HCT116 (cell line): ENCODE data around the gene NEDD4L. TPM values are rescaled to one million over a fixed set of nuclear protein-coding genes. Genes with fewer than 3 reads are reported as not detected.

ENCODE experiments used
- ATAC-seq: fragments of 200-7000 bp; cut with Tn5 transposase; 2 replicates; pipeline ENCODE4 v1.9.1; 2020; ENCODE audit warnings: mild to moderate bottlenecking, moderate library complexity
- BruUV-seq: library from RNA; stranded (reverse); fragments of 400-500 nt; replicated peaks from 2 replicates; lab custom pipeline; 2021; lab: Mats Ljungman, UMichigan
- CTCF ChIA-PET: fragments of 300-600 bp; sonication (Branson Sonifier 250); formaldehyde crosslinking; loops from one replicate; lab custom pipeline; 2021; ENCODE audit warnings: antibody characterized with exemption; lab: Charles Lee
- POLR2A ChIA-PET: fragments of 300-600, 350-600 bp; sonication (Branson Sonifier 250); formaldehyde crosslinking; loops from one replicate; lab custom pipeline; 2021; ENCODE audit warnings: antibody characterized with exemption; lab: Charles Lee
- RAD21 ChIA-PET, 2 experiments: fragments of 300-600 bp; sonication (Branson Sonifier 250); formaldehyde crosslinking; loops; one replicate each; lab custom pipeline; 2023; ENCODE audit warnings: low total read pairs in 2 of 2; ENCODE audit not compliant: uncharacterized antibody in 2 of 2, unreplicated experiment in 2 of 2, low non-redundant PET in 1 of 2; lab: Charles Lee
- DNase-seq: peaks from one replicate; pipeline ENCODE4 v3.0.0-alpha.2; 2010; ENCODE audit warnings: low read depth, low spot score
- H2AFZ ChIP-seq: fragments of 200-600 bp; shearing (Covaris generic), sonication (generic); 2 replicates; pipeline ENCODE4 v1.6.1; 2017; ENCODE audit warnings: low read depth, mixed run types, mixed read lengths, antibody characterized with exemption, low read length; ENCODE audit not compliant: poor library complexity, severe bottlenecking
- H3K27ac ChIP-seq: 2 replicates; pipeline ENCODE4 v1.5.1; 2012; ENCODE audit warnings: low read depth, low read length
- H3K27me3 ChIP-seq: fragments of 200-600 bp; sonication (generic); 2 replicates; pipeline ENCODE4 v1.6.1; 2016; ENCODE audit warnings: mixed run types, low read length, mixed read lengths; ENCODE audit not compliant: insufficient read depth
- H3K36me3 ChIP-seq, 2 experiments: fragments of 200-500 bp in 1 of 2; fragments of 200-600 bp in 1 of 2; sonication (Bioruptor generic) in 1 of 2; sonication (generic) in 1 of 2; 2 replicates each; pipeline versions ENCODE4 v1.5.1 to v1.6.1; 2014 to 2016; ENCODE audit warnings: low read length in 2 of 2, inconsistent platforms in 1 of 2, mixed read lengths in 1 of 2, mixed run types in 1 of 2; ENCODE audit not compliant: insufficient read depth in 2 of 2, control insufficient read depth in 1 of 2
- H3K4me1 ChIP-seq, 2 experiments: fragments of 200-600 bp in 1 of 2; sonication (generic) in 1 of 2; 2 replicates each; pipeline versions ENCODE4 v1.5.1 to v1.6.1; 2012 to 2017; ENCODE audit warnings: low read length in 2 of 2, inconsistent platforms in 1 of 2, mild to moderate bottlenecking in 1 of 2, mixed read lengths in 1 of 2, mixed run types in 1 of 2, moderate library complexity in 1 of 2; ENCODE audit not compliant: insufficient read depth in 2 of 2, control insufficient read depth in 1 of 2
- H3K4me2 ChIP-seq: fragments of 200-600 bp; sonication (generic); 2 replicates; pipeline ENCODE4 v1.6.1; 2017; ENCODE audit warnings: mixed run types, low read length, mixed read lengths
- H3K4me3 ChIP-seq, 2 experiments: fragments of 200-600 bp in 1 of 2; sonication (generic) in 1 of 2; replicated peaks in 1 of 2; 2 replicates each; pipeline ENCODE4 v1.5.1; 2011 to 2016; ENCODE audit warnings: low read length in 2 of 2, control low read depth in 1 of 2, low read depth in 1 of 2, mild to moderate bottlenecking in 1 of 2, mixed read lengths in 1 of 2, mixed run types in 1 of 2
- H3K79me2 ChIP-seq: fragments of 200-600 bp; sonication (generic); 2 replicates; pipeline ENCODE4 v1.6.1; 2017; ENCODE audit warnings: mild to moderate bottlenecking, mixed run types, low read length, moderate library complexity, mixed read lengths; ENCODE audit not compliant: insufficient read depth
- H3K9ac ChIP-seq: fragments of 200-600 bp; sonication (generic); 2 replicates; pipeline ENCODE4 v1.6.1; 2016; ENCODE audit warnings: low read length, mixed read lengths
- H3K9me2 ChIP-seq: fragments of 200-600 bp; sonication (generic), shearing (Covaris generic); 2 replicates; pipeline ENCODE4 v1.6.1; 2017; ENCODE audit warnings: mixed run types, mild to moderate bottlenecking, moderate library complexity; ENCODE audit not compliant: insufficient read depth
- H3K9me3 ChIP-seq, 2 experiments: fragments of 200-500 bp in 1 of 2; fragments of 200-600 bp in 1 of 2; sonication (Bioruptor generic) in 1 of 2; sonication (generic) in 1 of 2; 2 replicates each; pipeline ENCODE4 v1.6.1; 2014 to 2017; ENCODE audit warnings: low read length in 2 of 2, mixed read lengths in 2 of 2, inconsistent platforms in 1 of 2, low read depth in 1 of 2, mild to moderate bottlenecking in 1 of 2, mixed run types in 1 of 2, moderate library complexity in 1 of 2; ENCODE audit not compliant: control insufficient read depth in 1 of 2, insufficient read depth in 1 of 2
- H4K20me1 ChIP-seq: fragments of 200-600 bp; sonication (generic), shearing (Covaris generic); 2 replicates; pipeline ENCODE4 v1.6.1; 2017; ENCODE audit warnings: mixed run types, mild to moderate bottlenecking, moderate library complexity; ENCODE audit not compliant: insufficient read depth
- CBX3 ChIP-seq: IDR thresholded peaks from 2 replicates; pipeline ENCODE4 v1.6.1; 2012; ENCODE audit warnings: low read depth
- CEBPB ChIP-seq: IDR thresholded peaks from 2 replicates; pipeline ENCODE4 v1.6.1; 2012; ENCODE audit warnings: low read depth
- EGR1 ChIP-seq: IDR thresholded peaks from 2 replicates; pipeline ENCODE4 v1.6.1; 2012; ENCODE audit warnings: low read depth
- ELF1 ChIP-seq: IDR thresholded peaks from 2 replicates; pipeline ENCODE4 v1.6.1; 2012; ENCODE audit warnings: low read depth, borderline replicate concordance
- EZH2 ChIP-seq: fragments of 200-600 bp; sonication (generic); IDR thresholded peaks from 2 replicates; pipeline ENCODE4 v1.6.1; 2017; ENCODE audit warnings: antibody characterized with exemption, mixed run types
- EZH2phosphoT487 ChIP-seq: fragments of 200-600 bp; IDR thresholded peaks from 2 replicates; pipeline ENCODE4 v1.6.1; 2018; ENCODE audit warnings: antibody characterized with exemption, borderline replicate concordance
- FOSL1 ChIP-seq: IDR thresholded peaks from 2 replicates; pipeline ENCODE4 v1.6.1; 2012; ENCODE audit warnings: low read depth
- JUND ChIP-seq: IDR thresholded peaks from 2 replicates; pipeline ENCODE4 v1.6.1; 2012
- POLR2A ChIP-seq: IDR thresholded peaks from 2 replicates; pipeline ENCODE4 v1.7.0; 2011; ENCODE audit warnings: borderline replicate concordance; ENCODE audit not compliant: insufficient read depth, insufficient read length; ENCODE audit errors: extremely low read depth
- POLR2AphosphoS5 ChIP-seq: IDR thresholded peaks from 2 replicates; pipeline ENCODE4 v1.6.1; 2011; ENCODE audit warnings: mild to moderate bottlenecking, low read depth, low read length, moderate library complexity
- RAD21 ChIP-seq: IDR thresholded peaks from 2 replicates; pipeline ENCODE4 v1.6.1; 2012; ENCODE audit warnings: low read depth, mild to moderate bottlenecking
- SIN3A ChIP-seq: IDR thresholded peaks from 2 replicates; pipeline ENCODE4 v1.6.1; 2012; ENCODE audit warnings: low read depth
- SP1 ChIP-seq: IDR thresholded peaks from 2 replicates; pipeline ENCODE4 v1.6.1; 2012; ENCODE audit warnings: low read depth
- TCF7L2 ChIP-seq: IDR thresholded peaks from 2 replicates; pipeline ENCODE4 v1.7.0; 2011; ENCODE audit warnings: borderline replicate concordance, inconsistent platforms; ENCODE audit not compliant: insufficient read depth, insufficient read length; ENCODE audit errors: extremely low read depth
- YY1 ChIP-seq: IDR thresholded peaks from 2 replicates; pipeline ENCODE4 v1.6.1; 2011; ENCODE audit warnings: low read length, low read depth, moderate library complexity, mild to moderate bottlenecking; ENCODE audit not compliant: insufficient replicate concordance; ENCODE audit errors: extremely low read depth
- ZFX ChIP-seq: fragments of 450-650 bp; IDR thresholded peaks from 2 replicates; pipeline ENCODE4 v1.6.1; 2017
- ZNF274 ChIP-seq: fragments of 200-500 bp; sonication (Bioruptor generic); IDR thresholded peaks from 2 replicates; pipeline ENCODE4 v1.6.1; 2014; ENCODE audit warnings: mild to moderate bottlenecking, low read depth, low read length, inconsistent platforms
- intact Hi-C: fragments of 100-400 bp; cut with micrococcal nuclease; formaldehyde crosslinking; loops from 2 replicates; pipeline ENCODE4 v1.10.0; 2022
- total RNA-seq: library from RNA; stranded (reverse); gene quantifications from one replicate; pipeline ENCODE4 v1.2.1, GENCODE V29; 2021; ENCODE audit not compliant: unreplicated experiment
- TF ChIP-seq, protein P1 (sequence below): IDR thresholded peaks from 2 replicates; pipeline ENCODE4 v1.6.1; 2011; ENCODE audit warnings: mild to moderate bottlenecking, low read length, moderate library complexity; ENCODE audit not compliant: insufficient replicate concordance; ENCODE audit errors: extremely low read depth
- TF ChIP-seq, protein P2 (sequence below), 3 experiments: fragments of 200-600 bp in 1 of 3; sonication (generic) in 1 of 3; IDR thresholded peaks in 2 of 3; conservative IDR thresholded peaks in 1 of 3; 2 replicates each; pipeline ENCODE4 v1.5.1; 2012 to 2017; ENCODE audit warnings: low read depth in 2 of 3, low read length in 2 of 3, antibody characterized with exemption in 1 of 3, borderline replicate concordance in 1 of 3, control low read depth in 1 of 3, mild to moderate bottlenecking in 1 of 3, mixed read lengths in 1 of 3, mixed run types in 1 of 3, moderate library complexity in 1 of 3; ENCODE audit not compliant: insufficient read depth in 1 of 3
- TF ChIP-seq, protein P3 (sequence below): IDR thresholded peaks from 2 replicates; pipeline ENCODE4 v1.6.1; 2012

NEDD4L gene
- total RNA-seq, 1 experiment from 2014 or later = 41.5 TPM

DNA sequence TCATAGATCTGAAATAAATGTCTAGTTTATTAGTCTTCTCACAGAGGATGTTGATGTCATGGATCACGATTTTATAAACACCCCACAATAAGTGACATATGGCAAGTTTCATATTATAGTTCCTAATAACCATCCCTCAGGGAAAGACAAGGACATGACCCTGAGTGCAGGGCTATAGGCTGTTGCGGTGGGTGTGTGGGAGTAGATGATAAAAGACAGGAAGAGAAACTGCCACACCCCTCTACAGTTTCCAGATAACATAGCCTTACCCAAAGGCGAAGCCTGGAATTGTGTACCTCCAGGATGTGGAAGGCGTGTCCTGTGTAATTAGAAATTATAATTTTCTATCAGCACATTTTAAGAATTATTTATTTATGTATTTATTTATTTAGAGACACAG is 2.4 kb upstream of the NEDD4L start:
- DNase-seq = no peak
- POLR2A ChIA-PET = no interaction called here
- H3K27me3 ChIP-seq = no peaks in the 10 kb centered on the region

More for the DNA sequence above, 2.4 kb upstream of the NEDD4L start:
- TF ChIP-seq EZH2phosphoT487 (no peak), ZFX (no peak), RAD21 (no peak), SIN3A (no peak), POLR2A (no peak), SP1 (no peak), CBX3 (no peak), JUND (no peak), EGR1 (no peak), YY1 (no peak), EZH2 (no peak), TCF7L2 (no peak), ZNF274 (no peak), CEBPB (no peak), POLR2AphosphoS5 (no peak), FOSL1 (no peak), ELF1 (no peak)
- TF ChIP-seq, protein P1, sequence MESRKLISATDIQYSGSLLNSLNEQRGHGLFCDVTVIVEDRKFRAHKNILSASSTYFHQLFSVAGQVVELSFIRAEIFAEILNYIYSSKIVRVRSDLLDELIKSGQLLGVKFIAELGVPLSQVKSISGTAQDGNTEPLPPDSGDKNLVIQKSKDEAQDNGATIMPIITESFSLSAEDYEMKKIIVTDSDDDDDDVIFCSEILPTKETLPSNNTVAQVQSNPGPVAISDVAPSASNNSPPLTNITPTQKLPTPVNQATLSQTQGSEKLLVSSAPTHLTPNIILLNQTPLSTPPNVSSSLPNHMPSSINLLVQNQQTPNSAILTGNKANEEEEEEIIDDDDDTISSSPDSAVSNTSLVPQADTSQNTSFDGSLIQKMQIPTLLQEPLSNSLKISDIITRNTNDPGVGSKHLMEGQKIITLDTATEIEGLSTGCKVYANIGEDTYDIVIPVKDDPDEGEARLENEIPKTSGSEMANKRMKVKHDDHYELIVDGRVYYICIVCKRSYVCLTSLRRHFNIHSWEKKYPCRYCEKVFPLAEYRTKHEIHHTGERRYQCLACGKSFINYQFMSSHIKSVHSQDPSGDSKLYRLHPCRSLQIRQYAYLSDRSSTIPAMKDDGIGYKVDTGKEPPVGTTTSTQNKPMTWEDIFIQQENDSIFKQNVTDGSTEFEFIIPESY = no peak
- TF ChIP-seq, protein P2, sequence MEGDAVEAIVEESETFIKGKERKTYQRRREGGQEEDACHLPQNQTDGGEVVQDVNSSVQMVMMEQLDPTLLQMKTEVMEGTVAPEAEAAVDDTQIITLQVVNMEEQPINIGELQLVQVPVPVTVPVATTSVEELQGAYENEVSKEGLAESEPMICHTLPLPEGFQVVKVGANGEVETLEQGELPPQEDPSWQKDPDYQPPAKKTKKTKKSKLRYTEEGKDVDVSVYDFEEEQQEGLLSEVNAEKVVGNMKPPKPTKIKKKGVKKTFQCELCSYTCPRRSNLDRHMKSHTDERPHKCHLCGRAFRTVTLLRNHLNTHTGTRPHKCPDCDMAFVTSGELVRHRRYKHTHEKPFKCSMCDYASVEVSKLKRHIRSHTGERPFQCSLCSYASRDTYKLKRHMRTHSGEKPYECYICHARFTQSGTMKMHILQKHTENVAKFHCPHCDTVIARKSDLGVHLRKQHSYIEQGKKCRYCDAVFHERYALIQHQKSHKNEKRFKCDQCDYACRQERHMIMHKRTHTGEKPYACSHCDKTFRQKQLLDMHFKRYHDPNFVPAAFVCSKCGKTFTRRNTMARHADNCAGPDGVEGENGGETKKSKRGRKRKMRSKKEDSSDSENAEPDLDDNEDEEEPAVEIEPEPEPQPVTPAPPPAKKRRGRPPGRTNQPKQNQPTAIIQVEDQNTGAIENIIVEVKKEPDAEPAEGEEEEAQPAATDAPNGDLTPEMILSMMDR (IDR thresholded peaks at IDR 0.05 in 2 of 3, conservative IDR thresholded peaks at IDR 0.05 in 1 of 3; ENCODE audit: borderline replicate concordance in 1 of 3, insufficient read depth in 1 of 3, low read depth in 2 of 3, low read length in 2 of 3) = no peak
- TF ChIP-seq, protein P3, sequence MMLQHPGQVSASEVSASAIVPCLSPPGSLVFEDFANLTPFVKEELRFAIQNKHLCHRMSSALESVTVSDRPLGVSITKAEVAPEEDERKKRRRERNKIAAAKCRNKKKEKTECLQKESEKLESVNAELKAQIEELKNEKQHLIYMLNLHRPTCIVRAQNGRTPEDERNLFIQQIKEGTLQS = no peak
- intact Hi-C loops = loop anchor here (5.0 kb wide), 5 partner anchors 84 to 409 kb away; no protein-coding TSS in a partner anchor
- Histone ChIP-seq H3K36me3 (no peaks in the 10 kb centered on the region), H3K9ac (no peak overlapping the region), H3K4me2 (no peak overlapping the region), H3K27ac (no peak overlapping the region), H3K9me3 (no peaks in the 10 kb centered on the region), H3K4me3 (no peak overlapping the region), H2AFZ (no peak overlapping the region), H3K9me2 (no peaks in the 10 kb centered on the region), H4K20me1 (no peaks in the 10 kb centered on the region), H3K4me1 (peaks cover 10 to 20% of the 10 kb centered on the region in 2 experiments; a peak in 3 of 4 replicates), H3K79me2 (no peaks in the 10 kb centered on the region)
- no TSS peak for BruUV-seq
- ChIA-PET CTCF (interaction anchor here (1.5 kb wide), 1 partner anchor 80 kb away, joined by 6 read pairs; no protein-coding TSS in a partner anchor), RAD21 (no interaction called here)
- no peak for ATAC-seq
